Measurements from ENCODE around the gene PPP2R5D.

The PPP2R5D gene

GRCh38 chr6:42959917-42960242 lies 24.5 kb upstream of the PPP2R5D start:
- no peak for DNase-seq (ENCODE audit: low read depth)
- no peak for TF ChIP-seq CTCF (IDR thresholded peaks at IDR 0.05; ENCODE audit: control insufficient read depth, extremely low read depth, insufficient read depth)
- H3K4me3 ChIP-seq (ENCODE audit: low read depth, low read length), result peak overlapping the region; percentile 57

DNA sequence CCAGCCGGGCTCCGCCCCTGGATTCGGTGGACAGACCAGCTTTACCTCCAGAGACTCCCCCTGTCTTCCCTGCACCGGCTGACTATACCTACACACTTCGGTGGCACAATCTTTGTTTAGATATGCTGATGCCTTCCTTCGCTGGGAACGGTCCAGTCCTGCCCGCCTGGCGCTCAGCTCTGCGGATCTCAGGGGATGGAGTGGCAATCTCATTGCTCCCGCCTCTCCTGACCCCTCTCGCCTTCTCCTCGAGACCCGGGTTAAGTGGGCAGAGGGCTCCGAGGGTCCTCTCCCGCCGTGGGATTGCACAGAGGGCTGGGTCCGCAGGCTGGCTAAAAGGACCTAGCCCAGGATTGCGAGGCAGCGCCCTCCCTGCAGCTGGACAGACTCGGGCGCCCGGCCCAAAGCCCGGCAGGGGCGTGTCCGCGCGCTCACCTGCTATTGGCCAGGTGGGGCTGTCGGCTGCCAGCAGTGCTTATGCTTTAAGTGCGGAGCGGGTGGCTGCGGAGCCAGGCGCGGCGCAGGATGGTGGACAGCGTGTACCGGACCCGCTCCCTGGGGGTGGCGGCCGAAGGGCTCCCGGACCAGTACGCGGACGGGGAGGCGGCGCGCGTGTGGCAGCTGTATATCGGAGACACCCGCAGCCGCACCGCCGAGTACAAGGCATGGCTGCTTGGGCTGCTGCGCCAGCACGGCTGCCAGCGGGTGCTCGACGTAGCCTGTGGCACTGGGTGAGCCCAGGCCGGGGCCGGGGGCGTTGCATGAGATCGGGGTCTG lies 23.9 kb upstream of the PPP2R5D start, which contains the start of gene GNMT:
Gene GNMT (plus strand): TSS at position 512 of the 777 bp plus-strand sequence. CDS start 14 bp downstream, at position 526.
- DNase-seq (ENCODE audit: low read depth), result peak; percentile 68
- peak within 1 kb of the TSS; percentile 57 for H3K4me3 ChIP-seq (ENCODE audit: low read depth, low read length)
- no peak for TF ChIP-seq CTCF (IDR thresholded peaks at IDR 0.05; ENCODE audit: control insufficient read depth, extremely low read depth, insufficient read depth)

DNA sequence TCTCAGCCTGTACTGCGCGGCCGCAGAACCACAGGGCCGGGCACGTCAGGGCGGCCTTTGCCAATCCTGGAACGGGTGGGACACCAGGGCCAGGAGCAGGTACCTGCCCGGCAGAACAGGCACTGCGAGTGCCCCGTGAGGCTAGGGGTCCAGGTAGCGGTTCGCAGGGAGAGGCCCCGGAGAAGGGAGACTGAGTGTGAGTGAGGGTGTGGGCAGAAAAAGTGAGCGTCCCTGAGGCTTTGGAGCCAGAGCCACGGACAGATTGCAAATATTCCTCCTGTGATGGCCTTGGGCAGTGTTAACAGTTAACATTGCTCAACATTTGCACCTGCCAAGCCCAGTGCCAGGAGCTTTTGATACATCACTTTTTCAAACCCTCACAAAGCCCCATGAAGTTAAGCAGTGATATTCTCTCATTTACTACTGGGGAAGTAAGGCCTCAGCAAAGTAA lies 23.3 kb upstream of the PPP2R5D start:
- peak overlapping the region; percentile 57 for H3K4me3 ChIP-seq (ENCODE audit: low read depth, low read length)
- DNase-seq (ENCODE audit: low read depth), result no peak
- TF ChIP-seq CTCF (IDR thresholded peaks at IDR 0.05; ENCODE audit: control insufficient read depth, extremely low read depth, insufficient read depth), result no peak

DNA sequence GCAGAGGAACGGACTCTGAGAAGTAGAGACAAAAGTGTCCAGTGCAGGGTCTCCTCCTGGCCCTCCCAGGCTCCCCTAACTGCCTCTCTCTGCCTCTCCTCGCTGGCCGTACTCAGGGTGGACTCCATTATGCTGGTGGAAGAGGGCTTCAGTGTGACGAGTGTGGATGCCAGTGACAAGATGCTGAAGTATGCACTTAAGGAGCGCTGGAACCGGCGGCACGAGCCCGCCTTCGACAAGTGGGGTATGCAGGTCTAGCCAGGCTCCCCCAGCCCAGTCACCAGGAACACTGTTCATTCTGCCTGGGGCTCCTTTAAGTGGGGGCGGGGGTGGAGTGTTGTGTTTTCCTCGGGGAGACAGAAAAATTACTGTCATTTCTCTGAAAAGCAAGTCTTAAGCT lies 22.3 kb upstream of the PPP2R5D start:
- DNase-seq (ENCODE audit: low read depth), result no peak
- no peak for TF ChIP-seq CTCF (IDR thresholded peaks at IDR 0.05; ENCODE audit: control insufficient read depth, extremely low read depth, insufficient read depth)
- no peak overlapping the region for H3K4me3 ChIP-seq (ENCODE audit: low read depth, low read length)

- no peak overlapping the region for H3K4me3 ChIP-seq (ENCODE audit: low read depth, low read length)
- TF ChIP-seq CTCF (IDR thresholded peaks at IDR 0.05; ENCODE audit: control insufficient read depth, extremely low read depth, insufficient read depth), result no peak
- DNase-seq (ENCODE audit: low read depth), result no peak
These were observed 21.7 kb upstream of the PPP2R5D start for GRCh38 chr6:42962502-42963178.

GRCh38 chr6:42963179-42963854 lies 21.1 kb upstream of the PPP2R5D start:
- no peak for TF ChIP-seq CTCF (IDR thresholded peaks at IDR 0.05; ENCODE audit: control insufficient read depth, extremely low read depth, insufficient read depth)
- DNase-seq (ENCODE audit: low read depth), result no peak
- no peak overlapping the region for H3K4me3 ChIP-seq (ENCODE audit: low read depth, low read length)
